Kasumi-1 (cell line): ENCODE measurements around the gene CCDC18.
"Not testable (repeated sequence)": the region's sequence is repeated elsewhere in the genome, so short reads cannot be mapped to it uniquely, and the experiment has no call there.

Experiments
- DNase-seq, 2 experiments: peaks; one replicate each; lab custom pipeline; 2025; lab: John Stamatoyannopoulos, UW

The CCDC18 gene

GRCh38 chr1:93237021-93237420, 56.5 kb downstream of the CCDC18 start:
- DNase-seq = no peak

GRCh38 chr1:93238425-93238824, 57.9 kb downstream of the CCDC18 start:
- DNase-seq = no peak

GRCh38 chr1:93239863-93240262, 59.3 kb downstream of the CCDC18 start:
- no peak for DNase-seq

GRCh38 chr1:93243233-93243632, 62.7 kb downstream of the CCDC18 start:
- DNase-seq = not testable (repeated sequence)

- DNase-seq = no peak
These were observed 64.0 kb downstream of the CCDC18 start for GRCh38 chr1:93244298-93245069.

GRCh38 chr1:93251966-93252365, 71.4 kb downstream of the CCDC18 start:
- DNase-seq = no peak

GRCh38 chr1:93252598-93252997, 72.1 kb downstream of the CCDC18 start:
- no peak for DNase-seq

GRCh38 chr1:93253516-93253915, 73.0 kb downstream of the CCDC18 start:
- DNase-seq = no peak

GRCh38 chr1:93255222-93256079, 74.9 kb downstream of the CCDC18 start:
- no peak for DNase-seq

- DNase-seq = no peak
These were observed 75.9 kb downstream of the CCDC18 start for GRCh38 chr1:93256433-93256832.

- no peak for DNase-seq
These were observed 77.4 kb downstream of the CCDC18 start for GRCh38 chr1:93257889-93258288.

GRCh38 chr1:93260726-93261125, 80.2 kb downstream of the CCDC18 start:
- DNase-seq = not testable (repeated sequence)

GRCh38 chr1:93262645-93263044, 82.1 kb downstream of the CCDC18 start:
- DNase-seq = no peak

GRCh38 chr1:93268888-93269287, 88.4 kb downstream of the CCDC18 start:
- not testable (repeated sequence) for DNase-seq

- DNase-seq = not testable (repeated sequence)
These were observed 94.7 kb downstream of the CCDC18 start for GRCh38 chr1:93275262-93275633.

GRCh38 chr1:93275634-93276295, 95.2 kb downstream of the CCDC18 start:
- no peak for DNase-seq

- not testable (repeated sequence) for DNase-seq
These were observed 97.0 kb downstream of the CCDC18 start for GRCh38 chr1:93277530-93277929.

- DNase-seq = no peak
These were observed 103.0 kb downstream of the CCDC18 start for GRCh38 chr1:93283496-93283895.

GRCh38 chr1:93288558-93288957, 108.0 kb downstream of the CCDC18 start:
- no peak for DNase-seq

- no peak for DNase-seq
These were observed 116.1 kb downstream of the CCDC18 start for GRCh38 chr1:93296555-93297154.

GRCh38 chr1:93301131-93301530, 120.6 kb downstream of the CCDC18 start:
- DNase-seq = no peak

GRCh38 chr1:93302078-93302477, 121.6 kb downstream of the CCDC18 start:
- DNase-seq = no peak
